Ammon's horn (tissue), 1 donor: ENCODE measurements around the gene RBFOX2.
"Not testable (repeated sequence)": the region's sequence is repeated elsewhere in the genome, so short reads cannot be mapped to it uniquely, and the experiment has no call there.

Source experiments
- DNase-seq: peaks from one replicate; pipeline ENCODE4 v3.0.0-alpha.2; 2016; ENCODE audit warnings: low spot score

Gene RBFOX2

GRCh38 chr22:36028646-36029405 is at the start of gene RBFOX2:
TSS of gene RBFOX2 (minus strand) at chr22:36028824. CDS start at chr22:36028425, 399 bp downstream.
- peak; percentile 92 for DNase-seq

- DNase-seq = no peak
Observed at GRCh38 chr22:36077271-36077670, 48.6 kb upstream of the RBFOX2 start.

- no peak for DNase-seq
Observed at GRCh38 chr22:36075724-36076123, 47.1 kb upstream of the RBFOX2 start.

GRCh38 chr22:36075230-36075629 is 46.6 kb upstream of the RBFOX2 start:
- no peak for DNase-seq

- DNase-seq = no peak
Observed at GRCh38 chr22:36073476-36073875, 44.9 kb upstream of the RBFOX2 start.

- DNase-seq = not testable (repeated sequence)
Observed at GRCh38 chr22:36070645-36071044, 42.0 kb upstream of the RBFOX2 start.

- DNase-seq = no peak
Observed at GRCh38 chr22:36069368-36069767, 40.7 kb upstream of the RBFOX2 start.

- no peak for DNase-seq
Observed at GRCh38 chr22:36068776-36069344, 40.2 kb upstream of the RBFOX2 start.

GRCh38 chr22:36067235-36067558 is 38.6 kb upstream of the RBFOX2 start:
- DNase-seq = no peak

- DNase-seq = peak; percentile 90
Observed at GRCh38 chr22:36065775-36066544, 37.3 kb upstream of the RBFOX2 start.

GRCh38 chr22:36065462-36065774 is 36.8 kb upstream of the RBFOX2 start:
- DNase-seq = no peak

- no peak for DNase-seq
Observed at GRCh38 chr22:36064358-36064757, 35.7 kb upstream of the RBFOX2 start.

GRCh38 chr22:36056980-36057379 is 28.4 kb upstream of the RBFOX2 start:
- DNase-seq = no peak

GRCh38 chr22:36055376-36056295 is 27.0 kb upstream of the RBFOX2 start:
- no peak for DNase-seq

GRCh38 chr22:36054446-36054845 is 25.8 kb upstream of the RBFOX2 start:
- not testable (repeated sequence) for DNase-seq

GRCh38 chr22:36053242-36054147 is 24.9 kb upstream of the RBFOX2 start:
- DNase-seq = no peak

GRCh38 chr22:36052505-36052941 is 23.9 kb upstream of the RBFOX2 start:
- no peak for DNase-seq

- DNase-seq = no peak
Observed at GRCh38 chr22:36049678-36049997, 21.0 kb upstream of the RBFOX2 start.

GRCh38 chr22:36048911-36049677 is 20.5 kb upstream of the RBFOX2 start:
- no peak for DNase-seq

GRCh38 chr22:36044517-36044916 is 15.9 kb upstream of the RBFOX2 start:
- DNase-seq = not testable (repeated sequence)
